Right renal pelvis (tissue), 4 donors: ENCODE data around the gene TRMT1. TPM values are rescaled to one million over a fixed set of nuclear protein-coding genes. Genes with fewer than 3 reads are reported as not detected.

ENCODE experiments used
- DNase-seq, 4 donors: peaks; one replicate each; pipeline ENCODE4 v3.0.0-alpha.2; 2013; ENCODE audit warnings: low read depth in 4 of 4, low spot score in 3 of 4, missing footprints in 1 of 4
- polyA plus RNA-seq, 4 donors: library from polyadenylated mRNA; unstranded; fragments of 120-200 nt; gene quantifications; one replicate each; pipeline ENCODE4 v1.2.1, GENCODE V29; 2013; ENCODE audit not compliant: insufficient read length in 4 of 4

Gene TRMT1
- polyA plus RNA-seq, 4 donors, result 29.0 to 38.4 (median 35.2) TPM

DNA sequence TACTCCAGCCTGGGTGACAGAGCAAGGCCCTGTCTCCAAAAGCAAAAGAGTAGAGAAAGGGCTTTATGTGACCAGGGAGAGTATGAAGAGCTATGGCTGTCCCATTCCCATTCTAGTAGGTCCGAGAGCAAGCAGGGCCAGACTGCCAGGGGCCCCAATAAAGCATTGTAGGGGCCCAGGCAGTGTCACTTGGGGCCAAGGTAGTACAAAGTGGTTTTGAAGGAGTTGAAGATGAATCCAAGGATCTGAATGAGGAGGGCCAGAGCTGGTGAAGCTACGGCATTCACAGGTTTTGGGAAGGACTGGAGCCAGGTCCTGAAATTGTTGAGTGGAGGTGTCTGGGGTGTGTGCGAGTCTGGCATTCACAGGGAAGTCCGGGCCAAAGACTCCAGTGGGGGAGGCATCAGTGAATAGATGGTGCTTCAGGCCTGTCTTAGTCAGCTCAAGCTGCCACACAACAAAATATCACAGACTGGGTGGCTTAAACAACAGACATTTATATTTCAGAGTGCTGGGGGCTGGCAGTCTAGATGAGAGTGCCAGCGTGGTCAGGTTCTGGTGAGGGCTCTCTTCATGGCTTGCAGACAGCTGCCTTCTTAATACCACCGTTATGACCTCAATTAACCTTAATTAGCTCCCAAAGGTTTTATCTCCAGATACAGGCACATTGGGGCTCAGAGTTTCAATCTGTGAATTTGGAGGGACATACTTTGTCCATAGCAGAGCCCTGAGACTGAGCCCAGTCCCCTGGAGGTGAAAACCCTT, 11.5 kb upstream of the TRMT1 start:
- no peak for DNase-seq

DNA sequence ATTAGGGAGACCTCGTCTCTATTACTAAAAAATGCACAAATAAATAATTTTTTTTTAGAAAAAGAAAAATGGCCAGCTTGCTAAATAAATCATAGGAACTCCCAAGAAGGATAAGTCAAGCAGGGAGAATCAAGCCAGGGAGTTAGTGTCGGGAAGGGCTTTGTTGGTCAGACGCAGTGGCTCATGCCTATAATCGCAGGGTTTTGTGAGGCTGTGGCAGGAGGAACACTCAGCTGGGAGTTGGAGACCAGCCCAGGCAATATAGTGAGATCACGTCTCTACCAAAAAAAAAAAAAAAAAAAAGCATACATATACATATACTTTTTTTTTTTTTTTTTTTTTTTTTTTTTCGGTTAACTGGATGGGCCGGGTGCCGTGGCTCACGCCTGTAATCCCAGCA, 10.5 kb upstream of the TRMT1 start:
- no peak for DNase-seq

DNA sequence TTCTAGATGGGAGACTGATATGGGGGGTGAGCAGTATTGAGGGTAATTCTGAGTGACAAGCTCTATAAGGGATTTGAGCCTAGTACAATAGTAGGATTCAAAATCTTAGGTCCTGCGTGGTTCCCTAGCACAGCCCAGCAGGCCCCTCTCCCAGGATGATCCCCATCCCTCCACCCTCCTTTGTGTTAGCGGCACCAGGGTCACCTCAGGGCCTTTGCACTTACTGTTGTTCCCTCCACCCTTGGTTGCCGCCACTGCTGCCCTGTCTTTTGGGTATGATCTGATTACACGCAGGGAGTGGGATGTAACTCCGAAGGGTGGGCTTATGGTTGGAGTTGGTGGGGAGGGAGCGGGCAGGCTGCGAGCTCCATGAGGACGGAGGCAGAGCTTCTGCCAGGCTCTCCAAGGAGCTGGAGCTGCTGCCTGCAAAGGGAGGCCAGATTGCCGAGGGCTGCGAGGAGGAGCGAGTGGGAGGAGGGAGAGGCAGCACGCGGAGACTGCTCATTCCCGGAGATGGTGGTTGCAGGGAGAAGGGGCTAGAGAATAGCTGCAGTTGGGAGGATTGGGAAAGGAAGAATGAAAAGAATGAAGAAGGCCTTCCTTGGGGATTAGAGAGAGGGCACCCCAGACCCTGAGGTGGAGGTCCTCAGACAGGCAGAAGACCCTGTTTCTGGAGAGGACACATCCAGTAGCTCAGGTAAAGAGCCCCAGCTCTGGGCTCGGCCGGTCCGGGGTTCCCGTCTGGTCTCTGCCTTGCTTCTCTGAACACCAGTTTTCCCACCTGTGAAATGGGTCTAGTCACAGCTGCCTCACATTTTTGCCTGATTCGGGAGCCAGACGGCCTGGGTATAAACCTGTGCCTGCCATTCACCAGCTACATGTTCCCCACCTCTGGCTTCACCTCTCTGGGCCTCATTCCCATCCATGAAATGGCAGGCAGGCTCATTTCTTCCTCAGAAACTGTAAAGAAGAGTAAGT, 6.7 kb upstream of the TRMT1 start:
- DNase-seq, result no peak

DNA sequence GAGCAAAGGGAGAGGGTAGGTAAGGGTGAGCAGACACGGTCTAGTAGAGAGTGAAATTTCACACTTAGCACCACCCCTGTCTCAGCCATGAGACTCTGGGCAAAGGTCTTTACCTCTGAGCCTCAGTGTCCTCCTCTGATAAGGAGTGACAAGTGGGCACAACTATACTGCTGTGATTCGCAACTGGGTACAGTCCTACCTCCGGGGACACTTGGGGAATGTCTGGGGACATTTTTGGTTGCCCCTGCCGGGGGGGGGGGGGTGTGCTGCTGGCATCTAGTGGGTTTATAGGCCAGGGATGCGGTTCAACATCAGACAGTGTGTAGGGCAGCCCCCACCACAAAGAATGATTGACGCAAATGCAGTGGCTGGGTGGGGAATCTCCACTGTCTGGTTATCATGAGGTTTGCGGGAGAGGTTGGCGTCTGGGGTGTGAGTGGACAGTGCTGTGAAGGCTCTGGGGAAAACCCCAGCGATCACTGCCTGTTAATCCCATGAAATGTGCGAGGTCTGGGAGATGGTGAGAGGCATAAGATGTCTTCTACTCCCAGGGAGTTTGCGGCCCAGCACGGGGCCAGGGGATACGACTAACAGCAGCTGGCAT, 5.8 kb upstream of the TRMT1 start:
- DNase-seq, result no peak

DNA sequence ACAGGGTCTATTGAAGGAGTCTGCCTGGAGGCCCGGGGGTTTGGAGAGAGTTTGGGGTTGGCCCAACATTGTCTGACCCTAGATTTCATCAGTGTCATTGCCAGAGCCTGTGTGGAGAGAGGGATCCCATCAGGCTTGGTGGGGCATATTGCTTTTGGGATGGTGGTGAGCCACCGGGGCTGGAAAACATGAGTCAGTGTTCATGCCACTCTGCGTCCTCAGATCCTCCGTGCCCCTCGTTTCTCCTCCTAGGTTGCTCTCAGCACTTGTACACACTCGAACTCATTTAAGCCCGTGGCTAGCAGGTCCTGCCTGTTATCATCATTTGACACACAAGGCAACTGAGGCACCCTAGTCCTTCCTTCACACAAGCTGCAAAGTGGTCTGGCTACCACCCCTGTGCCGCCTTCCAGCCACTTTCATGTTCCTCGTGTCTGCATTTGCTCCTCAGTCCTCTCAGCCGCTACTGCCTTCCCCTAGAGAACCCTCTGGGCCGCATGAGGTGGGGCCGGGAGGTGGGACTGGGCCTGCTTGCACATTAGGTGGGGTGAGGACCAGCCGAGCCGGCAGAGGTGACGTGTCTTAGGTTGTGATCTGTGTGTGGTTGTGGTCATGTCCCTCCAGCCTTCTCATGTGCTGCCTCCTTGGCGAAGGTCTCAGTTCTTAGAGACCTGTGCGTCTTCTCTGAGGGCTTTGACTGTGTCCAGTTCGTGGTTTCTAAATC, 5.2 kb upstream of the TRMT1 start:
- DNase-seq, result no peak

DNA sequence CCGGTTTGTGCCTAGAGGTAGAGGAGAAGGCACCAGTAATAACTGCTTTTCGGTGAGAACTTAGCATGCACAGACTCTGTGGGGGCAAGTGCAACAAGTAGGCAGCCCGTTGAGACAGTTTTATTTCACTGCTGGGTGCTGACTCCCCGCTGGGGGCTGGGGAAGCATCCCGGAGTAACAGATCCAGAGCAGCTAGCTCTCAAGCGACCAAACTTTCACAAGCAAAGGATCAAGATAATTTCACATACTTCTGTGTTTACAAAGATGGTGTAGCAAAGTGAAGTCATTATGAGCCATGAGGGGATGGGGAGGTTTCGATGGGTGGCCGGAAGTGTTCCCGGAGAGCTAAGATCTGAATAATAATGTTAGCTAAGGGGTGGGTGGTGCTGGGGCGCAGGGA, 4.3 kb upstream of the TRMT1 start:
- no peak for DNase-seq

DNA sequence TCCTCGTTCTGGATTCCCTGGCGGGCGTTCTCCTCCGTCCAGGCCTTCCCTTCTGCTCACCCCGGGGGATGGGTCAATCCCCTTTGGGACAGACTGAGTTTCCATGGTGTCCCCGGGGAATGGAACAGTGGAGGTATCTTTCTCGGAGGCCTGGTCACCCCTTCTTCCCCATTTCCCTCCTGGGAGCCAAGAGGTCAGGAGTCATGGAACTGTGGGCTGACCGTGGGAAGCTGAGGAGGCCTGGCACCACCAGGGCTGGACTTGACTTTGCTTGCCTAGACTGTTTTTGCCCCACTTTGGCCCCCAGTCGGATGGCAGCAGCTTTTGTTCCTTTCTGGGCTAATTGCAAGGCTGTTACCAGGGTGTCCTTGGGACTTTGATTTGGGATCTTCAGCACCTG, 3.5 kb upstream of the TRMT1 start:
- no peak for DNase-seq

DNA sequence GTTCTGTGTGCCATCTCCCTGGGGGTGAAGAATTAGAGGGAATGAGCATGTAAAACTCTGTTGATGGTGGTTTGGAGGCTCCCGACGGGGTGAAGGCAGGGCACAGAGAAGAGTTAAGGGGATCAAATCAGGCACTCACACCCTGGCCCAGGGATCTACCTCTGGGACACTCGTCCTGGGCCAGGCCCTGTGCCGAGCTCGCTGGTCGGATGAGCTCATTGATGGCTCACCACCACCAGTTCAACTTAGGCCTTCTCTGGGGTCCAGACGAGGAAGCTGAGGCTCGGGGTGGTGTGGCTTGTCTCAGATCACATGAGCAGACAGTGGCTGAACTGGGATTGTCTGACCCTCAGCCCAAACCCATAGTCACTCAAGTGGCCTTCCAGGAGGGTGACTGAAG, 3.1 kb upstream of the TRMT1 start:
- no peak for DNase-seq

DNA sequence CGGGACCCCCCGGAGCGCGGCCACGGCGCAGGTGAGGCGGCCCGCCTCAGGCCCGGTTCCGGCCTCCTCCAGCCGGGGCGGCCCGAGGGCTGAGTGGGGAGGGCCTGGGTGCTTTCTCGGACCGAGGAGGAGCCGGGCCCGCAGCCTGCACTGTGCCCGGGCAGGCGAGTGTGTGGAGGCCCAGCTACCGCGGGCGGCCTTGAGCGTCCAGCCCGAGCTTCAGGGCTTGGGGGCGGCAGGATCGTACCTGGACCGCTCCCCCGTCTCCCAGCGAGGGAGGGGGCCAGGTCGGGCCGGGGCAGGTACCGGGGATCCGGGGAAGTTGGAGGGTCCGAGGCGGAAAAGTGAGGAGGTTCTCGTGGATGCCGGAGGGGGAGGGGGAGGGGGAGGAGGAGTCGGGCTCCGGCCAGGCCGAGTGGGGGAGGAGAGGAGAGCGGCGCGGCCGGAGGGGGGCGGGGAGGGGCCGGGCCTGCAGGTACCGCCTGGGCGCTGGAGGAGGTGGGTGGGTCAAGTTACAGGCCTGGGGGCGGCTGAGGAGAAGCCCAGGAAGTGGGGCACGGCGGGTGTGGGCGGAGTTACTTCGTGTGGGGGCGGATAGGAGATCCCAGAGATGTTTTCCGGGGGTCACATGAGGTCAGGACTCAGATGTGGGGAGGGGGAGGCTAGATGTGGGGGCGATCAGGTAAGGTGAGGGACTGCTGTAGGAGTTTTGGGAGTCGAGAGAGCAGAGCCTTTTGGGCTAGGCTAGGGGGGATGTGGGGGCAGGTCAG, 2.1 kb upstream of the TRMT1 start:
- DNase-seq, result peak in 1 of 4 donors; percentile 70

DNA sequence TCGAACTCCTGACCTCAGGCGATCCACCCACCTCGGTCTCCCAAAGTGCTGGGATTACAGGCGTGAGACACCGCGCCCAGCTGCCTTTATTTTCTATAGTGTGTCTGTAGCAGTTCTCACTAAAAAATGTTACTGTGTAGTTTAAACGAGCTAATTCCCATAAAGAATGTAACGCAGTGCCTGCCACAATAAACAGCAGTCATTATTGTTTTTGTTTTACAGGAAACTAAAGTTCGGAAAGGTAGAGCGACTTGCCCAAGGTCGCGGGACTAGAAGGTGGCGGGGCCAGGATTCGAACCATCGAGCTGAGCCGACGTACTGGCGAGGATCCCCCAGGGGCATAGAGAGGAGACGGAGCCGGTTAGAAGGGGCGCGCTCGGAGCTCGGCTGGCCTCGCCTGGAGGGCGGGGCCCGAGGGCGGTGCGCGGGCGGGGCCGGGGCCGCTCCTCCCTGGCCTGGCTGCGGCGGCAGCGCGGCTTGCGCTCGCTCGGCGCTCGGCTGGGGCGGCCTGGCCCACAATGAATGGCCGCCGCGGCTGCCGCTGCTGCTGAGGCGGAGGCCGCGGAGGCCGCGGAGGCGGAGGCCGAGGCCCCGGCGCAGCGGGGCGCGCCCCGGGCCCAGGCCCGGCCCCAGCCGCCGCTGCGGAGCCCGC, 1.4 kb upstream of the TRMT1 start, which contains the start of gene NACC1:
NACC1 (plus strand) TSS at position 493 of the 652 bp plus-strand sequence. CDS start 16,944 bp downstream, outside the sequence.
- DNase-seq, result peak; percentile 70 to 77 (median 73)

DNA sequence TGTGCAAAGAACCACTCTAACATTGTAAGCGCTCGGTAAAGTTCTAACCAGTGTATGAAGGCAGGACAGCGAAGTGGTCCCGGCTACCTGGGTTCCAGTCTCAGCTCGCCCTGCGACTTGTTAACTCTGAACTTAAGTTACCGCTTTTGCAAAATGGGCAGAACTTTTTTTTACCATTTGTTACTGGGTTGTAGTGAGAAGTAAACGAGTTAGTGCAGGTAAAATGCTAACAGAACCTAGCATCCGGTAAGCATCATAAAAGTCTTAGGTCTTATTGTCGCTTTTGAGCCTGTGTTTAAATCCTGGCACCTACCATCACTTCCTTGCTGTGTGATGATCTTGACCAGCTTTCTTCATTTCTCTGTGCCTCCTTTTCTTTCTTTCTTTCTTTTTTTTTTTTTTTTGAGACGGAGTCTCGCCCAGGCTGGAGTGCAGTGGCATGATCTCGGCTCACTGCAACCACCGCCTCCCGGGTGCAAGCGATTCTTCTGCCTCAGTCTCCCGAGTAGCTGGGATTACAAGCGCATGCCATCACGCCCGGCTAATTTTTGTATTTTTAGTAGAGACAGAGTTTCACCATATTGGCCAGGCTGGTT, 734 bp upstream of the TRMT1 start:
- DNase-seq, result no peak

DNA sequence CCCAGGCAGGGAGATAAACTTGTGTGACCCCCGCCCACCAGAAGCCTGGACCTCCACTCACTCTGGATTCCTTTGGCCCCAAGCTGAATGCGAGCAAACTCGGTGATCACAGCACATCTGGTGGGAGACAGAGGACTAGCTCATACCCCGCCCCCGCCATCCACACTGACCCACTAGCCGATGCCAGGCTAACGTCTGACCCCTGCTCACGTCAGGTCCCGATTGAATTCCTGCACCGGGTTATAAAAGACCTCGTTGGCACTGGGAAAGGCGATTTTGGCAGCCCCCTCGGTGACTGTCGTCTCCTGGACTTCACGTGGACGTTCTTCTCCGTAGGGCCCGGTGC, 631 bp downstream of the TRMT1 start:
- DNase-seq, result no peak

DNA sequence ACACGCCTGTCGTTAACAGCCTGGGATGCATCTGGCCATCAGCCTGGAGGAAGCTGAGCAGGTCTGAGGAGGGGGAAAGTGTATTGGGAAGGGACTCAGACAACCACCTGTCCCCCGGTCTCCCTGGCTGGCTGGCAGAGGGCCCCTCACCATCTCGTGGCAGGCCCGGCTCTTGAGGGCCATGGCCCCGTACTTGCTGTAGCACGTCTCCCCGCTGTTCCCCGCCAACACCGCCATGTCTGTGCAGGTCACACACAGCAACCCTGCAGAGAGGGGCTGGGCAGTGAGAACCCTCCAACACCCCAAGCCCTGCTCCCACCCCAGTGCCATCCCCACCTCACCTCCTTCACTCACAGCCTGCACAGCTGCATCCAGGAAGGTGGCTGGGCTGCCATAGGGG, 4.0 kb downstream of the TRMT1 start:
- DNase-seq, result no peak

DNA sequence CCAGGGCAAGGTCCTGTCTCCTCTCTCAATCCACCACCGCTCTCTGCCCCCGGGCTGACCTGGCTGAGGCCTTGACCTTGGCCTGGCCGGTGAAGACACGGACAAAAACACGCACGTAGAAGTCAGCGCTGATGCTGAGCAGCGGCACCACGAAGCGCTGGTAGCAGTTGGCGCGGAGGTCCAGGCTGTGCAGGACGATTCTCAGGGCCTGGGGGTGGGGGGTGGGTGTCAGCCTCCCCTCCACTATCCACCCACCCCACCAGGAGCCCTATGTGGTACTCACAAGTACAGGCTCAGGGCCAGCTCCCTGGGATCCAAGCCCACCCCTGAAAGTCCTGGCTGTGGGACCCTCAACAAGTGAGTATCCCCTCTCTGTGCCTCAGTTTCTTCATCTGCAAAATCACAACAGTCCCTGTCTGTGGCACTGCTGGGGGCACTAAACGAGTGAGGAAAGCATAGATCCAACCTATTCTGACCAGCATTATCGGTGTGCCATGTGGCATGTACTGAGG, 6.4 kb downstream of the TRMT1 start:
- DNase-seq, result no peak

DNA sequence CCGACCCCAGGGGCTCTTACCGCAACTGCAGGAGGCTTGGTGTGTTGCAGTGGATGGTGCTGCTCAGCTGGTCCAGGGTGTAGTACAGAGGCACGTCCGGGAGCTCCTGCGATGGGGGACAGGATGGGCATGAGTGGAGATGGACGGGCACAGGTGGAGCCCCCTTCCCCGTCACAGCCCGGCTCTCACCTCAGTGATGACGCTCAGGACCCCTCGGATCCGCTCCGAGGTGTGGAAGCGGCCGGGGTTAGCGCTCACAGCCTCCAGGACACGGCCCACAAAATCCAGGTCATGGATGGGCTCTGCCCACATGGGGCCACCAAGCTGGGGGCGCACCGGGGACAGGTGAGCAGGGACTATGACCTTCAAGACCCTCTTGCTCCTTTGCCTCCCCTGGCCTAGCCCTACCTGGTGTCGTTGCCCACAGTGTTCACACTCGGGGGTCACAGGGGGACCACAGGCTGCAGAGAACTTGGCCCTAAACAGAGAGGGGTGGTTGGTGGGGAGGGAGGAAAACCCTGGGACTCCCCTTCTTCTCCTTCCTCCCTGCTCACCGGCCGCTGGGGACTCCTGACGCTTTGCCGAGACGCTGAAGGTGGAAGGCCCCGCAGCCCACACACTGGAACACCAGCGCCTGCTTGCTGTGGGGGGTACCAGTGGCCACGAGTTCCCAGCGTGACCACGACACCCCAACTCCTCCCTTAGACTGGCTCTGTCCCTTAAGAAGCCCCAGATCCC, 7.0 kb downstream of the TRMT1 start:
- DNase-seq, result no peak

DNA sequence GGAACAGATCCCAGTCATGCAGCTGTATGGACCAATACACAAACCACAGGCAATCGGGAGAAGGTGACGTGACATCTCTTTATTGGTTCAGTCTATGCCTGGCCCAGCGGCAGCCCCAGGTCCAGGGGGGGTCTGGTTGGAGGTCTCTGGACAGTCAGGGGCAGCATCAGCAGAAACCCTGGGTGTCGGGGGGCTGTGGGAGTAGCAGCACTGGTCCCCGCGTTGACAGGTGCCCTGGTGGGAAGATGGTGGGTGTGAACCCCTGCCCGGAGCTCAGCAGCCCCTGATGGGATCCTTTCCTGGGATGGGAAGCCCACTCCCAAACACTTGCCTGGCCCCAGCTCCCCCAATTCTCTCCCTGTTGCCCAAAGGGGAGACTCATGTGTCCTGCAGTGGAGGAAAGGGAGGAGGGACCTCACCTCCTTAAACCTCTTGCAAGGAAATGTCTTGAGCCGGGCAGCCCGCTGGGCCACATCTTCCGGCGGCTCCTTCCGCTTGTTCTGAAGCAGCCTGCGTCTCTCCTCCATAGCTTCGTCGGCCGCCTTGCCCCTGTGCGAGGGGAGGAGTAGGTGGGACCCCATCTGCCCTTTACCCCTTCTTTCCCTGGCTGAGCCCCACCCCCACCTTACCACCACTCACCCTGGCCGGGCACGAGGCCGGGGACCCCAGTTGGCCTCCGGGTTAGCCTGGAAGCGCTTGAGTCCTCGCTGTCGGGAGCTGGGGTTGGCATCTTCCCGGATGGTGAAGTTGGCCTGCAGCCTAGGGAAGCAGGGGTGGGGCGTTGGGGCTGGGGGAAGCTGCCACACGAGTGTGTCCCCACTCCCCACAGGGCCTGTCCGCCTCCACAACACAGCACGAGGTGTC, 11.5 kb downstream of the TRMT1 start:
- no peak for DNase-seq

DNA sequence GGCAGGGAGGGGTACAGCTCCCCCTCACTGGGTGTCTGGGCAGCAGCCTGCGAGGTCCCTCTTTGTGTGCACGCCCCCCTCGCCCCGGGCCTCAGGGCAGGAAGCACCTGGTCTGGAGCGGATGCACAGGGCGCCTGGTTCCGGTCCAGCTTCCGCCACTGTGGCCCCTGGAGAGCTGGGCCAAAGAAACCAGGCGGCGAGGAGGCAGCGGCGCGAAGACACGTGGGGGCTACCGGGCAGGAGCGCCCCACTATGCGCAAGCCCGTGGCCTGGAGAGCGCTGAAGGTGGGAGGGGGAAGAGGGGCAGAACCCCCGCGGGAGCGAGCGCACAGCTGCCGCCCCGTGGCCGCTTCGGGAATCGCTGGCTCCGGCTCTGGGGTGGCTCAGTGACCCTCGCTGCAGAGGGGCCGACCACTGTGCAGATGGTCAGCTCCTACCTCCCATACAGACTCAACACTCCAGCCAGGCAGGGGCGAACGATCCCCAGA, 12.1 kb downstream of the TRMT1 start:
- DNase-seq, result no peak
